GM19238 (cell line): Measurements from ENCODE around the gene SPTBN4.
"Not testable (repeated sequence)": the region's sequence is repeated elsewhere in the genome, so short reads cannot be mapped to it uniquely, and the experiment has no call there.

Source experiments
- DNase-seq: peaks from one replicate; pipeline ENCODE4 v3.0.0; 2011; ENCODE audit warnings: low spot score; ENCODE audit not compliant: insufficient read length

SPTBN4 gene

DNA sequence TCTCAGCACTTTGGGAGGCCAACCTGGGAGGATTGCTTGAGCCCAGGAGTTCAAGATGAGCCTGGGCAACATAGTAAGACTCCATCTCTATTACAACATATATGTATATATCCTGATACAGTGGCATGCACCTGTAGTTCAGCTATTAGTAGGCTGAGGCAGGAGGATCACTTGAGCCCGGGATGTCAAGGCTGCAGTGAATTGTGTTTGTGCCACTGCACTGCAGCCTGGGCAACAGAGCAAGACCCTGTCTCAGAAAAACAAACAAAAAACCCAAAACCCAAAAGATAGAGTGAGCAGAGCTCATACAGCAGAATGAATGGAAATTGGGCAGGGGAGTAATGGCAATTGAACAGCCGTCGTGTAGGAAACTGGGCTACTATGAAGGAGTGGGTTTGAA is 92.6 kb downstream of the SPTBN4 start:
- DNase-seq = no peak

DNA sequence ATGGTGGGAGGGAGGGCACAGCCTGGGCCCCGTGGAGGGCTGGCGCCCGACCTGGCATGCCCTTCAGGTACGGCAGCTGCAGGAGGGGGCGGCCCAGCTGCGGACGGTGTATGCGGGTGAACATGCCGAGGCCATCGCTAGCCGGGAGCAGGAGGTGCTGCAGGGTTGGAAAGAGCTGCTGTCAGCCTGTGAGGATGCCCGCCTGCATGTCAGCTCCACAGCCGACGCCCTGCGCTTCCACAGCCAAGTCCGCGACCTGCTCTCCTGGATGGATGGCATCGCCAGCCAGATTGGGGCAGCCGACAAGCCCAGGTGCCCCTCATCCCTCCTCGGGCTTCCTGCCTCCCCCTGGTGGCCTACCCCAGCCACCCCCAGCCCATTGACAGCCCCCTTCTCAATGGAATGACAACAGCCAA is 93.3 kb downstream of the SPTBN4 start:
- DNase-seq = no peak

DNA sequence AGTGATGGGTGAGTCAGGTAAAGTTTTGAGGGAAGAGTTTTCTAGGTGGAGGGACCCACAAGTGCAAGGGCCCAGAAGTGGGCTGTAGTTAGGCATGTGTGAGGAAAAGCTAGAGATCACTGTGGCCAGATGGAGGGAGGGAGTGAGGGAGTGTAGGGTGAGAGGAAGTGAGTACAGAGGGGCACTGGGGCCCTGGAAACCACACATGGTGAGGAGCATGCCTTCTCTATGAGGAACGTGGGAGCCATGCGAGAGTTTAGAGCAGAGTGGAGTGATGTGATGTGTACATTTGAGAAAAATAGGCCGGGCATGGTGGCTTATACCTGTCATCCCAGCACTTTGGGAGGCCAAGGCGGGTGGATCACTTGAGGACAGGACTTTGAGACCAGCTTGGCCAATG is 95.1 kb downstream of the SPTBN4 start:
- DNase-seq = no peak

DNA sequence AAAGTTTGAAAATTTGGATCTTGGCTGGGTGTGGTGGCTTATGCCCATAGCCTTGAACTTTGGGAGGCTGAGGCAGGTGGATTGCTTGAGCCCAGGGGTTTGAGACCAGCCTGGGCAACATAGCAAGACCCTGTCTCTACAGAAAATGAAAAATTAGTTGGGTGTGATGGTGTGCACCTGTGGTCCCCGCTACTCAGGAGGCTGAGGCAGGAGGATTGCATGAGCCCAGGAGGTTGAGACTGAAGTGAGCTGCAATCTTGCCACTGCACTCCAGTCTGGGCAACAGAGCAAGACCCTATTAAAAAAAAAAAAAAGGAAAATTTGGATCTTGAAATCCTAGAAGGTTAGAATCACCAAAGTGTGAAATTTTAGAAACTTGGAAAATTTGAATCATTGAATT is 97.7 kb downstream of the SPTBN4 start:
- DNase-seq = not testable (repeated sequence)

DNA sequence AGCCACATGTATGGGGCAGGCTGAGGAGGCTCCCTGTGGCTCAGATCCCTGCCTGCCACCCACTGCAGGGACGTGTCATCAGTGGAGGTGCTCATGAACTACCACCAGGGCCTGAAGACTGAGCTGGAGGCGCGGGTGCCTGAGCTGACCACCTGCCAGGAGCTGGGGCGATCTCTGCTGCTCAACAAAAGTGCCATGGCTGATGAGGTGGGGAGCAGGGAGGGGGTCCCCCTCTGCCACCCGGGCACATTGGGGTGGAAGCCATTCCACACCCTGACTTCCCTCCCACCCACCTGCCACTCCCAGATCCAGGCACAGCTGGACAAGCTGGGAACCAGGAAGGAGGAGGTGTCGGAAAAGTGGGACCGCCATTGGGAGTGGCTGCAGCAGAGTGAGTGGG is 98.6 kb downstream of the SPTBN4 start:
- DNase-seq = no peak

DNA sequence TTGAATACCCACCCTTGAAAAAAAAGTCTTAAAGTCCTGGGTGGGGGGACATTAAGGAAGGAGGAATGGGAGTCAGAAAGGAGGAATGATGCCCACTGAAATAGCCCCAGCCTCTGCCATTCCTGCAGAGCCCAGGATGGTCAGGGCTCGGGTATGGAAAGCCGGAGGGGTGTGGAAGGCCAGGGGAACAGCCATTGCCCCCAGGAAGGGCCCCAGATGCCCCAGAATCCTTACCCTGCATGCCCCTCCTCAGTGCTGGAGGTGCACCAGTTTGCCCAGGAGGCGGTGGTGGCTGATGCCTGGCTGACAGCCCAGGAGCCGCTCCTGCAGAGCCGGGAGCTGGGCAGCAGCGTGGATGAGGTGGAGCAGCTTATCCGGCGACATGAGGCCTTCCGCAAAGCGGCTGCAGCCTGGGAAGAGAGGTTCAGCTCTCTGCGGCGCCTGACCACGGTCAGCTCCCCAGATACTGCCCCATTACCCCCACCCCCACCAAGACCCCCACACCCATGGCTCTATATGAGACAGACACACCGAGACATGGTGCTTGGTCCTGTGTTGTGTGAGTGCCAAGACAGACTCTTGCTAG is 99.2 kb downstream of the SPTBN4 start:
- DNase-seq = no peak

DNA sequence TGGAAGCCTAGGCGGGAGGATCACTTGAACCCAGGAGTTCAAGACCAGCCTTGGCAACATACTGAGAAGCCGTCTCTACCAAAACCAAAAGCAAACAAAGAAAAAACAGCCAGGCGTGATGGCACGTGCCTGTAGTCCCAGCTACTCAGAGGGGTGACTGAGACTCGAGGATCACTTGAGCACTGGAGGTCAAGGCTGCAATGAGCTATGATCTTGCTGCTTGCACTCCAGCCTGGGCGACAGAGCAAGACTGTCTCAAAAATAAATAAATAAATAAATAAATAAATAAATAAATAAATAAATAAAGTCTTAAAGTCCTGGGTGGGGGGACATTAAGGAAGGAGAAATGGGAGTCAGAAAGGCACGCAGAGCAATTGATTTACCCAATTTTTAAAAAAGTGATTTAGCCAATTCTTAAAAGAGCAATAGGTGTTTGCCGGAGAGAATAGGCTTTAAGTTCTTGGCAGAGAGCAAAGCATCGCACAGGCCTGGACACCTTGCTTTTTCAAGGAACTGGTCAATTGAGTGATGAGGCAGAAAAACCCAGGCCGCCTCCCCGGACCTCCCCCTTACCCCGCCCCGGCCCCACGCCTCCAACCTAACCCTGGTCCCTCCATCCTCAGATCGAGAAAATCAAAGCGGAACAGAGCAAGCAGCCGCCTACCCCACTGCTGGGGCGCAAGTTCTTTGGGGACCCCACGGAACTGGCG is 100.4 kb downstream of the SPTBN4 start:
- DNase-seq = no peak

DNA sequence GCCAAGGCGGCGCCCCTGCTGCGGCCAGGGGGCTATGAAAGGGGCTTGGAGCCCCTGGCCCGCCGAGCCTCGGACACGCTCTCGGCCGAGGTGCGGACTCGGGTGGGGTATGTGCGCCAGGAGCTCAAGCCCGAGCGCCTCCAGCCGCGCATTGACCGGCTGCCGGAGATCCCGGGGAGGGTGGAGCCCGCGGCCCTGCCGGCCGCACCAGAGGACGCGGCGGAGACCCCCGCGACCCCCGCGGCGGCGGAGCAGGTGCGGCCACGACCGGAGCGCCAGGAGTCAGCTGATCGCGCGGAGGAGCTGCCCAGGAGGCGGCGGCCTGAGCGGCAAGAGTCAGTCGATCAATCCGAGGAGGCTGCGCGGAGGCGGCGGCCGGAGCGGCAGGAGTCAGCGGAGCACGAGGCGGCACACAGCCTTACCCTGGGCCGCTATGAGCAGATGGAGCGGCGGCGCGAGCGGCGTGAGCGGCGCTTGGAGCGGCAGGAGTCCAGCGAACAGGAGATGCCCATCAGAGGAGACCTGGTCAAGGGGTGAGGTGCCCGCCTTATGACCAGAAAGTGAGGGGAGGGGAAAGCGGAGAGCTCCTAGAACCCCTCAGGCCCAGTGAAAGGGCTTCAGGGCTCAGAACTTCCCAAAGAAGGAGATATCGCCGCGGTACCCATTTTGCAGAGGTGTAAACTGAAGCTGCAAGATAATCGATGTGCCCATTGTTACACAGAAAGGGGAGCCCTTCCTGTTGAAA is 101.1 kb downstream of the SPTBN4 start:
- DNase-seq = no peak

DNA sequence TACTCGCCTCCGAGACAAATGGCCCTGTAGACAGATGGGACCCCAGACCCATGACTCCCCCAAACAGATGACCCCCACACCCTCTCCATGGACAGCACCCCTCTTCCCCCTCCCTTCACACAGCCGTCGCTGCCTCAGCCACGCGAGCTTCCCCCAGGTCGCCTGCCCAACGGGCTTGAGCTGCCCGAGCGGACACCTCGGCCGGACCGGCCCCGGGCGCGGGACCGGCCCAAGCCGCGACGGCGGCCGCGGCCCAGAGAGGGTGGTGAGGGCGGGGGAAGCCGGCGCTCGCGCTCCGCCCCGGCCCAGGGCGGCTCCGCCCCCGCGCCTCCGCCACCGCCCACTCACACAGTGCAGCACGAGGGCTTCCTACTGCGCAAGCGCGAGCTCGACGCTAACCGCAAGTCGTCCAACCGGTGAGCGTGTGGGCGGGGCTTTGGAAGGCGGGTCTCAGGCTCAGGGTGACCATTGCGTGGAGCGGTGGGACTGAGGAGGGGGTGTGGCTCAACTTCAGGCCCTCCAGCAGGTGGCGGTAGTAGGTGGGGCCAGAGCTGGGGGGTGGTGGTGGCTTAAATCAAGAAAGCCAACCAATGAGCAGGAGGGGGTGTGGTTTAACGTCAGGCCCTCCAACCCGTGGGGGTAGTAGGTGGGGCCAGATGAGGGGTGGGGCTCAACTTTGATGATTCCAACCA is 103.7 kb downstream of the SPTBN4 start:
- peak; percentile 99 for DNase-seq

DNA sequence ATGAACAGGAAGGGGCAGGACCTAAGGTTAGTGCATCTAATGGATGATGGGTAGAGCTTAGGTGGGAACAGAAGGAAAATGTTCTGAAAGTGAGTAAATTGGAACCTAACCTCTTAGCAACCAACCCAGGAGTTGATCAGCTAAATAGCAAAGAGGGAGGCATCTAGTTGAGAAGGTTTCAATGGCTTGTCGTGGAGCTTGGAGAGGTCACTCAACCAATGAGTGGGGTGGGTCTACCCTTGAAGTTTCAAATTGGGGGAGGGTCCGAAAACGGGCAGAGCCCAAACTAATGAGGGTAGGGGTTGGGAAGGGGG is 104.2 kb downstream of the SPTBN4 start:
- no peak for DNase-seq

DNA sequence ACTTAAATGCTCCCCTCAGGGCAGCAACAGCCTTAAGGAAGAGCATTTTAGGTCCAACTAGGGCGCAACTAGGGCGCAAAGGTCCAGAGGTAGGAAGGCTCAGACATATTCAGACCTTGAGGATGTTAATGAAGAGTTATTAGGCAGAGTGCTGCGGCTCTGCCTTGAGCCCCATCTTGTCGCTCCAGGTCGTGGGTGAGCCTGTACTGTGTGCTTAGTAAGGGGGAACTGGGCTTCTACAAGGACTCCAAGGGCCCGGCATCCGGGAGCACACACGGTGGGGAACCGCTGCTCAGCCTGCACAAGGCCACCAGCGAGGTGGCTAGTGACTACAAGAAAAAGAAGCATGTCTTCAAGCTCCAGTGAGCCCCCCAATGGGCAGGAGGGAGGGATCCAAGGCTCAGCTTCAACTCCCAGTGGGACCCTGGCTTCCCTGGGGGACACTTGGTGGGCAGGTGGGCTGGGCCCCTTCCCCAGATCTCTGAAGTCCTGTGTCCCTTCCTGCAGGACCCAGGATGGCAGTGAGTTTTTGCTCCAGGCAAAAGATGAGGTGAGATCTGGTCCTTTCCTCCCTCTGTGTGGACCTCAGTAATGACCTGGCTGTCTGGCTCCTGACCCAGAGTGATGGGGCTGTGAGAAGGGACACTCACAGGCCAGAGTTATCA is 105.2 kb downstream of the SPTBN4 start:
- no peak for DNase-seq

DNA sequence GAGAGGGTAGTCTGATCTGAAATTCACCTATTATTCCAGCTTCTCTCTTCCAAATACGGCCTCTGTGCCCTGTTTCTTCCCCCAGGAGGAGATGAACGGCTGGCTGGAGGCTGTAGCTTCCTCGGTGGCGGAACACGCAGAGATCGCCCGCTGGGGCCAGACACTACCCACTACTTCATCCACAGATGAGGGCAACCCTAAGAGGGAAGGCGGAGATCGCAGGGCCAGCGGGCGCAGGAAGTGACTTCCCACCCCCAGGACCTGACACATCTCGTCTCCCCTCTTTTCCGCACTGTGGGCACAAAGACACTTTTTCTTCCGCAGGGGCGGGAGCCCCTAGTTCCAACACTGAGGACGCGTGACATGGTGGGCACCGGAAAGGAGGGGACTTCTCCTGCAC is 108.5 kb downstream of the SPTBN4 start:
- no peak for DNase-seq

DNA sequence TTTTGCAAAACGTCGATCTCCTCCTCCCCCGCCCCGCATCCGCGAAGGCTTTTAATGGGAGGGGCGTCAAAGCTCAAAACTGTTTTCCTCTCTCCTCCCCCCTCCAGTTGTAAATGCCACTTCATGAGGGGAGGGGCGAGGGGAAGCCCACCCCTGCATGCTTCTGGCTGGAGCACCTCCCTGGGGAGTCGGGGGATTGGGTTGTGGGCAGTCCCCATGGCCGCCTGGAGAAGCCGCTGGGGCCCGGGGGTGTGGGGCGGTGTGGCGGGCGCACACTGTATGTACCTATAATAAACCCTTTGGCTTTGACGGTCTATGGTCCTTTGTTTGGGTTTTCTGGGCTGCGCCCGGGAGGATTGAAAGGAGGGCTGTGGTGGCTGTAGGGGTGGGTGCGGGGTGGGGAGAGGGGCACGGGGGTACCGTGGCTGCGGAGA is 109.4 kb downstream of the SPTBN4 start:
- DNase-seq = no peak

DNA sequence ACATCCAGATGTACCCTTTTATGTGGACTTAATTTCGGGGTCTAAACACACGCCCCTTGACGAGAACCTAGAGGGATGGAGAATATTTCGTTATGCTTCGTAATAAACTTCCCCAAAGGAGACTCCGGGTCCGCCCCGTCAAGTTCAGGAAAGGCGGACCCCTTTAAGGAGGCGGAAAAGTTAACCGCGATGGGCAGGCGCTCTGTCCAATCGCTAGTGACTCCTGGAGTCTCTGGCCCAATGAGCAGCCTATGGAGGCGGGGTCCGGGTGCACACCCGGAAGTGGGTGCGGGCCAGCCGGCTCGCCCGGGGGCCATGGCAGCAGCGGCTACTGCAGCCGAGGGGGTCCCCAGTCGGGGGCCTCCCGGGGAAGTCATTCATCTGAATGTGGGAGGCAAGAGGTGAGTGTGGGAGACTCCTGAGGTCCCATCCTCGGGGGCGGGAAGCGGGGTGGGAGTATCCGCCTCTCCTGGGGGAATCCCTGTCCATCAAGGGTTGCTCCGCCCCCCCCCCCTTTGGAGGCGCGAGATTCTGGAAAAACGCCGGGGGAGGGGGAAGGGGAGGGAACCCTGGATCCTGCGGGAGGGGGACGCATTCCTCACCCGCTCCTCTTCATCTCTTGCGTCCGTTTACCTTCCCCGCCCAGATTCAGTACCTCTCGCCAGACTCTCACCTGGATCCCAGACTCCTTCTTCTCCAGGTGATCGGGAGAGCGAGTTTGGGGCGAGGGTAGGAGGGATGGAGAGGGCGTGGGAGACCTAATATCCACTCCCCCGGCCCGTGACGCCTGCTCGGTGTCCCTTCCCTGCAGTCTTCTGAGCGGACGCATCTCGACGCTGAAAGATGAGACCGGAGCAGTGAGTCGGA is 110.0 kb downstream of the SPTBN4 start, which contains the start of gene SHKBP1:
SHKBP1 (plus strand) TSS at position 289 of the 867 bp plus-strand sequence; CDS start at position 316, 27 bp downstream.
- peak; percentile 99 for DNase-seq

DNA sequence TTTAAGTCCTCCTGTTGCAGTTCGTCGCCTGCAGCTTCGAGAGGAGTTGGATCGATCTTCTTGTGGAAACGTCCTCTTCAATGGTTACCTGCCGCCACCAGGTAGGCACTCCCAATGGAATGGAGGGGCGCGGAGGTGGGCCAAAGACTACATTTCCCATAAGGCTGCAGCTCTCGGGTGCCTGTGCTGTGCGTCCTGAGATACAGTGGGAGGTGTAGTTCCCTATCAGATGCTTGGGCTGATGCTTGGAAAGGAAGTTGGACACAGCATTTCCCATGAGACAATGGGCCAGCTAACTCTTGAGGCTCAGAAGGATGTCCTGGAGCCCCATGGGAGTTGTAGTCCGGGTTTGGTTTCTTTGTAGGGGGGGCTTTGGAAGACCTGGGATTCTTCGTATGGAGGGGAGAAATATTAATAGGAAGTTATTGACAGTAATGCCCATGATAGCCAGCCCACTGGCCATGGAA is 111.7 kb downstream of the SPTBN4 start:
- DNase-seq = no peak

DNA sequence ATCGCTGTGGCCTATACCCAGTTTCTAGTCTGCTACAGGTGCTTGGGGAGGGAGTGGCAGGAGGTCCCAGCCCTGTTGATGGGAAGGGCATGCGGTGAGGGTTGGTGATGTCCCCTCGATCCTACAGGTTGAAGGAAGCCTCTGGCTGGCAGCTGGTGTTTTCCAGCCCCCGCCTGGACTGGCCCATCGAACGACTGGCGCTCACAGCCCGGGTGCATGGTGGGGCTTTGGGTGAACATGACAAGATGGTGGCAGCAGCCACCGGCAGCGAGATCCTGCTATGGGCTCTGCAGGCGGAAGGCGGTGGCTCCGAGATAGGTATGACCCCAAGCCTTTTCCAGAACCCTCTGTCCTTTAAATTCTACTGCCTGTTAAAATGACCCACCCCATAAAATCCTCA is 113.8 kb downstream of the SPTBN4 start:
- no peak for DNase-seq

DNA sequence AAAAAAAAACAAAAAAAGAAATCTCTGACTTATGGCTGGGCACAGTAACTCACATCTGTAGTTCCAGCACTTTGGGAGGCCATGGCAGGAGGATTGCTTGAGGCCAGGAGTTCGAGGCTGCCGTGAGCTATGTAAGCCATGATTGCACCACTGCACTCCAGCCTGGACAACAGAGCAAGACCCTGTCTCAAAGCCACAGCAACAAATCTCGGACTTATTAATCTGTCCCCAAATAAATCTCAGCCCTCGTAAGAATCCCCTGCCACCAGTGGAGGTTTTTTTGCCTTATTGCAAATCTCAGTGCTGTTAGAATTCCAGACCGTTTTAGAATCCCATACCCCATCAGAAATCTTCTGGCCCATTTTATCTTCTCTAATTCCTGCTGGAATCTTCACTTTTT is 114.7 kb downstream of the SPTBN4 start:
- no peak for DNase-seq

DNA sequence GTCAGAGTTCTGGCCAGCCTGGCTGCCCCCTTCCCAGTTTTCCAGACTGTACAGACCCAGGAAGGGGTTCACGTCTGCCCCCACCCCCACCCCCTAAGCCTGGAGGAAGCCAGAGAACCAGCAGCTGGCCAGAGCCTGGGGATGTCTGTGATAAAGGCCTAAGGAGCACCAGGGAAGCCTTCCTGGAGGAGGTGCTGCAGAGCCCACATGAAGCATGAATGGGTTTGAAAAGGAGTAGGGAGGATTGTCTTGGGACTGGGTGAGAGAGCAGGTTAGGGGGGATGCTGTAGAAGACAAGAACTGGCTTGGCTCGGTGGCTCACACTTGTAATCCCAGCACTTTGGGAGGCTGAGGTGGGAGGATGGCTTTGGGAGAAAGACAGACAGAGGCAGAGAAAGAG is 115.7 kb downstream of the SPTBN4 start:
- DNase-seq = no peak

DNA sequence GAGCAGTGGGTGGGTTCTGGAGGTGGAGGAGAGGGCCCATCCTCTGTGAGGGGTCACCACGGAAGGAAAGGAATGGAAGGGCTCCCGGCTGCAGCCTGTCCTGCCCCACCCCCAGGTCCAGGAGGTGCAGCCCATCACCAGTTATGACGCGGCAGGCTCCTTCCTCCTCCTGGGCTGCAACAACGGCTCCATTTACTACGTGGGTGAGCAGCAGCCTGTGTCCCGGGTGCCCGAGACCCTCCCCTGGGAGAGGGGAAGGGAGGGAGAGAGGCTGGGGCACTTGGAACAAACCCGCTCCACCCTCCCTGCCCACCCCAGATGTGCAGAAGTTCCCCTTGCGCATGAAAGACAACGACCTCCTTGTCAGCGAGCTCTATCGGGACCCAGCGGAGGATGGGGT is 116.5 kb downstream of the SPTBN4 start:
- no peak for DNase-seq

DNA sequence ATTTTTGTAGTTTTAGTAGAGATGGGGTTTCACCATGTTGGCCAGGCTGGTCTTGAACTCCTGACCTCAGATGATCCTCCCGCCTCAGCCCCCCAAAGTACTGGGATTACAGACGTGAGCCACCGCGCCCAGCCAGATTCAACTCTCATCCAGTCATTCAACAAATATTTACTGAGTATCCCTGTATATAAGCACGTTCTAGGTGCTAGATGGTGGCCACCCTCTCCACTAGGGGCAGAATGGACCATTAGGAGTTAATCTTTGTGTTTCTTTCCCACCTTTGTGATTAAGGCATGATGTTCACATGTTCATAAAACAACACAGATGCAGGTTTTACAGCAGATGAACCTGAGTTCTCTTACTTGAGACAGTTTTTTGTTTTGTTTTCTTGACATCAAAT is 117.2 kb downstream of the SPTBN4 start:
- no peak for DNase-seq
